HUDEP-2 (cell line): ENCODE measurements around the gene HSPBP1.
"Not testable (repeated sequence)": the region's sequence is repeated elsewhere in the genome, so short reads cannot be mapped to it uniquely, and the experiment has no call there.

Source experiments
- DNase-seq, 76 experiments: peaks; one replicate each; lab custom pipeline; 2025; ENCODE audit not compliant: unreplicated experiment in 76 of 76; lab: John Stamatoyannopoulos, UW

Gene HSPBP1

GRCh38 chr19:55225415-55225958 is 54.4 kb downstream of the HSPBP1 start:
- DNase-seq = peak in 1 of 76 experiments; percentile 13

- not testable (repeated sequence) for DNase-seq
Measured at GRCh38 chr19:55224679-55225414, 55.1 kb downstream of the HSPBP1 start.

GRCh38 chr19:55224038-55224665 is 55.8 kb downstream of the HSPBP1 start:
- DNase-seq = no peak

- no peak for DNase-seq
Measured at GRCh38 chr19:55223291-55224037, 56.4 kb downstream of the HSPBP1 start.

GRCh38 chr19:55220525-55220924 is 59.4 kb downstream of the HSPBP1 start:
- DNase-seq = no peak

GRCh38 chr19:55216461-55217198 is 63.3 kb downstream of the HSPBP1 start:
- peak in 67 of 76 experiments; percentile 26 to 85 (median 67) for DNase-seq

GRCh38 chr19:55213547-55213946 is 66.4 kb downstream of the HSPBP1 start:
- no peak for DNase-seq

GRCh38 chr19:55212447-55212846 is 67.5 kb downstream of the HSPBP1 start:
- DNase-seq = peak in 49 of 76 experiments; percentile 14 to 86 (median 46)
